ENCODE results near the gene B4GALNT3. TPM values are rescaled to one million over a fixed set of nuclear protein-coding genes. Genes with fewer than 3 reads are reported as not detected.

Gene B4GALNT3
- total and polyA plus RNA-seq, 10 of the 15 experiments (the other 5 are each of a cell fraction or from before 2014, with no cell fraction given) = 0.05 to 4.2 (median 2.7) TPM; not detected in 1

DNA sequence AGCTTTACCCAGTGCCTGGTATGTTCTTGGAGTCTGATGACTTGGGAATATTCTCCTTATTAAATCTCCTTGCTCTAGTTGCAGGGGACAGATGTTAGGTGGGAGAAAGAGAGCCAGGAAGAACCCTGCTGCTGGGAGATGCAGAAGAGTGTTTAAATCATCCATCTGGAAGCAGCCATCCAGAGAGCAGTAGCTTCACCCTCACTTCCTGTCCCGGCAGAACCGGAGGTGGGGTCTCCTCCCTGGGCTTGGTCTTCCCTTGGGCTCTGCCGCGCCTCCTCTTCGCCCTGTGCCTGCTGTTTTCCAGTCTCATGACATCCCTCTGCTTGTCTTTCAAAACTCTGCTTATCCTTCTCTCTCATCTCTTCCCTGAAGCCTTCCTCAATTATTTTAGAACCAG is 15.5 kb downstream of the B4GALNT3 start (continued):
- TF ChIP-seq, protein P1, sequence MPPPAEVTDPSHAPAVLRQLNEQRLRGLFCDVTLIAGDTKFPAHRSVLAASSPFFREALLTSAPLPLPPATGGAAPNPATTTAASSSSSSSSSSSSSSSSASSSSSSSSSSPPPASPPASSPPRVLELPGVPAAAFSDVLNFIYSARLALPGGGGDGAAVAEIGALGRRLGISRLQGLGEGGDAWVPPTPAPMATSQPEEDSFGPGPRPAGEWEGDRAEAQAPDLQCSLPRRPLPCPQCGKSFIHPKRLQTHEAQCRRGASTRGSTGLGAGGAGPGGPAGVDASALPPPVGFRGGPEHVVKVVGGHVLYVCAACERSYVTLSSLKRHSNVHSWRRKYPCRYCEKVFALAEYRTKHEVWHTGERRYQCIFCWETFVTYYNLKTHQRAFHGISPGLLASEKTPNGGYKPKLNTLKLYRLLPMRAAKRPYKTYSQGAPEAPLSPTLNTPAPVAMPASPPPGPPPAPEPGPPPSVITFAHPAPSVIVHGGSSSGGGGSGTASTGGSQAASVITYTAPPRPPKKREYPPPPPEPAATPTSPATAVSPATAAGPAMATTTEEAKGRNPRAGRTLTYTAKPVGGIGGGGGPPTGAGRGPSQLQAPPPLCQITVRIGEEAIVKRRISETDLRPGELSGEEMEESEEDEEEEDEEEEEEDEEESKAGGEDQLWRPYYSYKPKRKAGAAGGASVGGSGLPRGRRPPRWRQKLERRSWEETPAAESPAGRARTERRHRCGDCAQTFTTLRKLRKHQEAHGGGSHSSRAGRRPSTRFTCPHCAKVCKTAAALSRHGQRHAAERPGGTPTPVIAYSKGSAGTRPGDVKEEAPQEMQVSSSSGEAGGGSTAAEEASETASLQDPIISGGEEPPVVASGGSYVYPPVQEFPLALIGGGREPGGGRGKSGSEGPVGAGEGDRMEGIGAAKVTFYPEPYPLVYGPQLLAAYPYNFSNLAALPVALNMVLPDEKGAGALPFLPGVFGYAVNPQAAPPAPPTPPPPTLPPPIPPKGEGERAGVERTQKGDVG (CRISPR knock-in tag; IDR thresholded peaks at IDR 0.05) = no peak
- TF ChIP-seq ZNF24 (IDR thresholded peaks at IDR 0.05) = no peak
- no peak for TF ChIP-seq KLF5 (IDR thresholded peaks at IDR 0.05; ENCODE audit: partially characterized antibody)
- TF ChIP-seq RBBP5 (conservative IDR thresholded peaks at IDR 0.05) = no peak
- no peak for TF ChIP-seq ZNF274 (IDR thresholded peaks at IDR 0.05; ENCODE audit: insufficient read depth, insufficient read length)
- no peak for TF ChIP-seq CREB1 (IDR thresholded peaks at IDR 0.05; ENCODE audit: low read depth)
- TF ChIP-seq ATF7 (IDR thresholded peaks at IDR 0.05; ENCODE audit: low read depth) = no peak
- TF ChIP-seq WRNIP1 (IDR thresholded peaks at IDR 0.05; ENCODE audit: borderline replicate concordance, low read depth, low read length) = no peak
- no peak for TF ChIP-seq KDM1A (IDR thresholded peaks at IDR 0.05; ENCODE audit: borderline replicate concordance)

DNA sequence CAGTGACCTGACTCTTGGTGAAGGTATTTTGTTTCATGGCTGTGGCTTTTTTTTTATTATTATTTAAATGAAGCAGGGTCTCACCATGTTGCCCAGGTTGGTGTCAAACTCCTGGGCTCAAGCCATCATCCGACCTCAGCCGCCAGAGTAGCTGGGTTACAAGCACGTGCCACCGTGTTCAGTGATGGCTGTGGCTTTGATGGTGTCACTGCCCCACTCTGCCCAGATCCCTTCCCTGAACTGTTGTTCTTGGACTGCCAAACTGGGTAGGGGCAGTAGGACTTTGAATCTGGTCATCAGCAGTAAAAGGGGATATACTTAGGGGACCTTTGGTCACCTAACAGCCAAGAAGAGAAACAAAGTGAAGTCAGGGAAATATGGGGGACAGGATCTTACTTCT is 19.4 kb downstream of the B4GALNT3 start:
- Histone ChIP-seq H3K79me2 (ENCODE audit: control insufficient read depth, insufficient read depth, low read length) (no peaks in the 10 kb centered on the region), H3K36me3 (ENCODE audit: control insufficient read depth in 2 of 2, insufficient read depth in 2 of 2, low read length in 1 of 2) (no peaks in the 10 kb centered on the region), H3K4me1 (ENCODE audit: control insufficient read depth, insufficient read depth, low read length) (no peaks in the 10 kb centered on the region), H2AFZ (ENCODE audit: control insufficient read depth, low read depth, low read length) (no peak overlapping the region), H3K4me3 (no peak overlapping the region), H3K27me3 (replicated peaks in 1 of 2; ENCODE audit: control insufficient read depth in 2 of 2, insufficient read depth in 2 of 2, low read length in 1 of 2) (peaks cover 3% of the 10 kb centered on the region in 2 experiments; a peak in 2 of 4 replicates), H3K9me3 (replicated peaks; ENCODE audit: control insufficient read depth, insufficient read depth, low read length) (no peaks in the 10 kb centered on the region), H3K9ac (ENCODE audit: control insufficient read depth, insufficient read depth, low read length) (no peak overlapping the region), H4K20me1 (ENCODE audit: control insufficient read depth, insufficient read depth) (no peaks in the 10 kb centered on the region), H3K4me2 (ENCODE audit: control insufficient read depth, insufficient read depth) (no peak overlapping the region), H3K27ac (ENCODE audit: control insufficient read depth, insufficient read depth) (no peak overlapping the region)
- WGBS (ENCODE audit: insufficient coverage, insufficient replicate concordance, low lambda C conversion rate, missing lambda C conversion rate) = 58% methylated on average over 4 of the region's 4 CpGs
- in situ Hi-C loops (cut with MboI) = no loop called here
- no peak for ATAC-seq
- DNase-seq (ENCODE audit: low read depth, low spot score) = no peak
- intact Hi-C loops (cut with micrococcal nuclease; ENCODE audit: unreplicated experiment) = no loop called here
- POLR2A ChIA-PET = no interaction called here
- CTCF ChIA-PET = no interaction called here
- BruUV-seq (replicated peaks) = no TSS peak
- SMC1A ChIA-PET (ENCODE audit: uncharacterized antibody, unreplicated experiment) = no interaction called here
- RAD21 ChIA-PET (ENCODE audit: unreplicated experiment) = no interaction called here
- FAIRE-seq = no peak
- TF ChIP-seq, protein P2, sequence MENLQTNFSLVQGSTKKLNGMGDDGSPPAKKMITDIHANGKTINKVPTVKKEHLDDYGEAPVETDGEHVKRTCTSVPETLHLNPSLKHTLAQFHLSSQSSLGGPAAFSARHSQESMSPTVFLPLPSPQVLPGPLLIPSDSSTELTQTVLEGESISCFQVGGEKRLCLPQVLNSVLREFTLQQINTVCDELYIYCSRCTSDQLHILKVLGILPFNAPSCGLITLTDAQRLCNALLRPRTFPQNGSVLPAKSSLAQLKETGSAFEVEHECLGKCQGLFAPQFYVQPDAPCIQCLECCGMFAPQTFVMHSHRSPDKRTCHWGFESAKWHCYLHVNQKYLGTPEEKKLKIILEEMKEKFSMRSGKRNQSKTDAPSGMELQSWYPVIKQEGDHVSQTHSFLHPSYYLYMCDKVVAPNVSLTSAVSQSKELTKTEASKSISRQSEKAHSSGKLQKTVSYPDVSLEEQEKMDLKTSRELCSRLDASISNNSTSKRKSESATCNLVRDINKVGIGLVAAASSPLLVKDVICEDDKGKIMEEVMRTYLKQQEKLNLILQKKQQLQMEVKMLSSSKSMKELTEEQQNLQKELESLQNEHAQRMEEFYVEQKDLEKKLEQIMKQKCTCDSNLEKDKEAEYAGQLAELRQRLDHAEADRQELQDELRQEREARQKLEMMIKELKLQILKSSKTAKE (IDR thresholded peaks at IDR 0.05; ENCODE audit: low read depth, poor library complexity, severe bottlenecking) = no peak
- TF ChIP-seq CREM (IDR thresholded peaks at IDR 0.05; ENCODE audit: low read depth) (no peak), KAT2A (conservative IDR thresholded peaks at IDR 0.05; ENCODE audit: control insufficient read depth, low read depth, low read length) (no peak), TCF3 (IDR thresholded peaks at IDR 0.05; ENCODE audit: borderline replicate concordance, insufficient read depth, low read depth, low read length) (no peak)
- TF ChIP-seq, protein P3, sequence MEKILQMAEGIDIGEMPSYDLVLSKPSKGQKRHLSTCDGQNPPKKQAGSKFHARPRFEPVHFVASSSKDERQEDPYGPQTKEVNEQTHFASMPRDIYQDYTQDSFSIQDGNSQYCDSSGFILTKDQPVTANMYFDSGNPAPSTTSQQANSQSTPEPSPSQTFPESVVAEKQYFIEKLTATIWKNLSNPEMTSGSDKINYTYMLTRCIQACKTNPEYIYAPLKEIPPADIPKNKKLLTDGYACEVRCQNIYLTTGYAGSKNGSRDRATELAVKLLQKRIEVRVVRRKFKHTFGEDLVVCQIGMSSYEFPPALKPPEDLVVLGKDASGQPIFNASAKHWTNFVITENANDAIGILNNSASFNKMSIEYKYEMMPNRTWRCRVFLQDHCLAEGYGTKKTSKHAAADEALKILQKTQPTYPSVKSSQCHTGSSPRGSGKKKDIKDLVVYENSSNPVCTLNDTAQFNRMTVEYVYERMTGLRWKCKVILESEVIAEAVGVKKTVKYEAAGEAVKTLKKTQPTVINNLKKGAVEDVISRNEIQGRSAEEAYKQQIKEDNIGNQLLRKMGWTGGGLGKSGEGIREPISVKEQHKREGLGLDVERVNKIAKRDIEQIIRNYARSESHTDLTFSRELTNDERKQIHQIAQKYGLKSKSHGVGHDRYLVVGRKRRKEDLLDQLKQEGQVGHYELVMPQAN (conservative IDR thresholded peaks at IDR 0.05) = no peak
- TF ChIP-seq, protein P4, sequence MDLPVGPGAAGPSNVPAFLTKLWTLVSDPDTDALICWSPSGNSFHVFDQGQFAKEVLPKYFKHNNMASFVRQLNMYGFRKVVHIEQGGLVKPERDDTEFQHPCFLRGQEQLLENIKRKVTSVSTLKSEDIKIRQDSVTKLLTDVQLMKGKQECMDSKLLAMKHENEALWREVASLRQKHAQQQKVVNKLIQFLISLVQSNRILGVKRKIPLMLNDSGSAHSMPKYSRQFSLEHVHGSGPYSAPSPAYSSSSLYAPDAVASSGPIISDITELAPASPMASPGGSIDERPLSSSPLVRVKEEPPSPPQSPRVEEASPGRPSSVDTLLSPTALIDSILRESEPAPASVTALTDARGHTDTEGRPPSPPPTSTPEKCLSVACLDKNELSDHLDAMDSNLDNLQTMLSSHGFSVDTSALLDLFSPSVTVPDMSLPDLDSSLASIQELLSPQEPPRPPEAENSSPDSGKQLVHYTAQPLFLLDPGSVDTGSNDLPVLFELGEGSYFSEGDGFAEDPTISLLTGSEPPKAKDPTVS (IDR thresholded peaks at IDR 0.05; ENCODE audit: low read depth, low read length) = no peak

Measured in GM12878 (cell line).